HL-60 (cell line): ENCODE results near the gene FEN1.
A peak's percentile ranks its signal among the peaks of the same experiment; 100 is the strongest.

Experiments used
- DNase-seq, 2 experiments: peaks; one replicate each; pipeline ENCODE4 v3.0.0-alpha.2; 2010 to 2020; ENCODE audit warnings: low read depth in 1 of 2, low spot score in 1 of 2
- H3K27ac ChIP-seq: fragments of 250-450 bp; sonication (Bioruptor Pico); replicated peaks from 2 replicates; pipeline ENCODE4 v1.5.1; 2020; ENCODE audit warnings: mild to moderate bottlenecking, moderate library complexity
- H3K27me3 ChIP-seq: fragments of 250-450 bp; sonication (Bioruptor Pico); 2 replicates; pipeline ENCODE4 v1.5.1; 2021; ENCODE audit warnings: mild to moderate bottlenecking, moderate library complexity; ENCODE audit not compliant: insufficient read depth, poor library complexity, severe bottlenecking
- H3K4me3 ChIP-seq: replicated peaks from 2 replicates; pipeline ENCODE4 v1.5.1; 2011; ENCODE audit warnings: mild to moderate bottlenecking, control low read depth, low read length; ENCODE audit not compliant: insufficient read depth
- CTCF ChIP-seq: IDR thresholded peaks from one replicate; pipeline ENCODE4 v1.5.1; 2011; ENCODE audit warnings: low read length, control low read depth, inconsistent platforms; ENCODE audit not compliant: insufficient read depth
- GABPA ChIP-seq: IDR thresholded peaks from 2 replicates; pipeline ENCODE4 v1.6.1; 2012; ENCODE audit warnings: low read depth
- POLR2AphosphoS5 ChIP-seq: IDR thresholded peaks from 2 replicates; pipeline ENCODE4 v1.6.1; 2012; ENCODE audit warnings: low read depth
- REST ChIP-seq: IDR thresholded peaks from 2 replicates; pipeline ENCODE4 v1.6.1; 2012; ENCODE audit warnings: low read depth; ENCODE audit not compliant: insufficient replicate concordance
- SPI1 ChIP-seq: IDR thresholded peaks from 2 replicates; pipeline ENCODE4 v1.6.1; 2012; ENCODE audit warnings: low read depth, mild to moderate bottlenecking, borderline replicate concordance

Gene FEN1

GRCh38 chr11:61834278-61835048 lies 41.8 kb downstream of the FEN1 start:
- peak; percentile 33; the same call in 1 of the 2 replicates for TF ChIP-seq SPI1
- 0 out of 2 replicates have a peak, but pooled peaks have one; percentile 24 for TF ChIP-seq GABPA
- no peak for TF ChIP-seq CTCF
- 0 out of 2 replicates have a peak, but pooled peaks have one; percentile 32 for TF ChIP-seq POLR2AphosphoS5
- no peak for TF ChIP-seq REST
- peaks cover 7% of the 10 kb centered on the region for H3K27me3 ChIP-seq
- no peak overlapping the region for H3K27ac ChIP-seq
- H3K4me3 ChIP-seq = no peak overlapping the region
- peak; percentile 10 to 53 for DNase-seq

- DNase-seq = no peak
- Histone ChIP-seq H3K4me3 (no peak overlapping the region), H3K27me3 (no peaks in the 10 kb centered on the region), H3K27ac (no peak overlapping the region)
- TF ChIP-seq REST (no peak), CTCF (no peak), POLR2AphosphoS5 (no peak), GABPA (no peak)
These were observed 43.5 kb downstream of the FEN1 start for GRCh38 chr11:61836193-61836592.

- Histone ChIP-seq H3K27me3 (no peaks in the 10 kb centered on the region), H3K4me3 (no peak overlapping the region), H3K27ac (no peak overlapping the region)
- no peak for TF ChIP-seq CTCF
- TF ChIP-seq SPI1 = no peak
- TF ChIP-seq POLR2AphosphoS5 = no peak
- TF ChIP-seq REST = no peak
- TF ChIP-seq GABPA = no peak
- no peak for DNase-seq
These were observed 44.8 kb downstream of the FEN1 start for GRCh38 chr11:61837411-61838005.
